HL-60/S4 treated with phorbol 12-myristate 13-acetate at 8.2 ng/mL for 4 days and 3 days (cell line): Measurements from ENCODE around the gene MACO1.
"Not testable (repeated sequence)": the region's sequence is repeated elsewhere in the genome, so short reads cannot be mapped to it uniquely, and the experiment has no call there.

Source experiments
- in situ Hi-C: fragments of 300-500 bp; cut with MboI; formaldehyde crosslinking; loops from 2 replicates; pipeline ENCODE4 v1.15.0; 2022; ENCODE audit warnings: low sequenced_read_pairs

Gene MACO1, protein sequence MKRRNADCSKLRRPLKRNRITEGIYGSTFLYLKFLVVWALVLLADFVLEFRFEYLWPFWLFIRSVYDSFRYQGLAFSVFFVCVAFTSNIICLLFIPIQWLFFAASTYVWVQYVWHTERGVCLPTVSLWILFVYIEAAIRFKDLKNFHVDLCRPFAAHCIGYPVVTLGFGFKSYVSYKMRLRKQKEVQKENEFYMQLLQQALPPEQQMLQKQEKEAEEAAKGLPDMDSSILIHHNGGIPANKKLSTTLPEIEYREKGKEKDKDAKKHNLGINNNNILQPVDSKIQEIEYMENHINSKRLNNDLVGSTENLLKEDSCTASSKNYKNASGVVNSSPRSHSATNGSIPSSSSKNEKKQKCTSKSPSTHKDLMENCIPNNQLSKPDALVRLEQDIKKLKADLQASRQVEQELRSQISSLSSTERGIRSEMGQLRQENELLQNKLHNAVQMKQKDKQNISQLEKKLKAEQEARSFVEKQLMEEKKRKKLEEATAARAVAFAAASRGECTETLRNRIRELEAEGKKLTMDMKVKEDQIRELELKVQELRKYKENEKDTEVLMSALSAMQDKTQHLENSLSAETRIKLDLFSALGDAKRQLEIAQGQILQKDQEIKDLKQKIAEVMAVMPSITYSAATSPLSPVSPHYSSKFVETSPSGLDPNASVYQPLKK

GRCh38 chr1:25430073-25430966, at the start of gene MACO1:
Gene MACO1 (plus strand): TSS chr1:25430897. CDS start chr1:25431099, 202 bp downstream.
- in situ Hi-C loops: no loop called here

DNA sequence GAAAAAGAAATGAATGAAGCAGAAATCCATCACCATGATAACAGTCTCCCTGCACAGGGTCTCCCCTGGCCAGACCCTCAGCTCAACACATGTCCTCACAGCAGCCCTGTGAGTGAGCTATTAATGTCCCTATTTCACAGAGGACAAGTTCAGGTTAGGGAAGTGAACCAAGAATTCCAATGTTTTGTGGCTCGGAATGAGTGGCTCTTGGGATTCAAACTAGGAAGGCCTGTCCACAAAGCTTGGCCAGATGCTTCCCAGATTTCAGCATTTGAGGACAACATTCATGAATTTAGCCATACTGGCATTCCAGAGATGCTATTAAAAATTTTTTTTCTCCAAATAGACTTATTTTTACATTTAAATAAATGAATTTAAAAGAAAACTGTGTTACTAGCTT, 48.2 kb upstream of the MACO1 start:
- in situ Hi-C loops: not testable (repeated sequence)

GRCh38 chr1:25383090-25383489, 47.6 kb upstream of the MACO1 start:
- in situ Hi-C loops: not testable (repeated sequence)

- in situ Hi-C loops: not testable (repeated sequence)
These were observed 46.8 kb upstream of the MACO1 start for GRCh38 chr1:25383875-25384274.

GRCh38 chr1:25387096-25387495, 43.6 kb upstream of the MACO1 start:
- in situ Hi-C loops: not testable (repeated sequence)

GRCh38 chr1:25388691-25389090, 42.0 kb upstream of the MACO1 start:
- in situ Hi-C loops: not testable (repeated sequence)

DNA sequence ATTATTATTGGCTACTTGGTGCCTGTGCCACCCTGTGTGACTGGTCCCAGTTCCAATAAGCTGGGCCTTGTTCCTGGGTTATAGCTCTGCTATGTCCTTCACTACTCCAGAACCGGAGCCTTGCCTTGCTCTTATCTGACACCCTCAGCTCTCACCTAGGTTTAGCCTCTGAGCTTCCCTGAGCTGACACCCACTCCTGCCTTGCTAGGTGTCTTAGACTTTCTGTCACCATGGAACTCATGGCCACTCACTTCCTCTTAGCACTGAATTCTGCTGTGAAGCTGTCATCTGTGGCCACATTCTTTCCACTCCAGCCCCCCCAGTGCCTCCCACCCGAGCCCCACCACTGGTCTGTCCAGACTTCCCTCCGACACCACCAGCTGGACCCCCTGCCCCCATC, 41.0 kb upstream of the MACO1 start:
- in situ Hi-C loops: not testable (repeated sequence)

DNA sequence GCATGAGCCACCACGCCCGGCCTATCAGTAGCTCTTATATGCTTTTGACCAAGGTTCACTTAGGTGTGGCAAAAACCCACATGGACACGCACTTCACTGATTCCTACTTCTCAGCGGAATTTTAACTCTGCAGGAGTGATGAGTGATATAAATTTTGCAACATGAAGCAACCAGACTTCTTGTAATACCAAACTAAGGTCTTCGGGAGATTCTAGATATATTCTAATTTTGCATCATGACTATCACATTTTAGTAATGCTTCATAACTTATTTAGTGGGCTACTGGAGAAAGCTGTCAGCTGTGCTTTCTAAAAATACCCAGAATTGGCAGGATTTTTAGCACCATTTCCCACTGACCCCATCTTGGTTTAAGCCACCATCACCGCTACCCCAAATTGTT, 37.9 kb upstream of the MACO1 start:
- in situ Hi-C loops: no loop called here

- in situ Hi-C loops: not testable (repeated sequence)
These were observed 33.1 kb upstream of the MACO1 start for GRCh38 chr1:25397549-25397948.

DNA sequence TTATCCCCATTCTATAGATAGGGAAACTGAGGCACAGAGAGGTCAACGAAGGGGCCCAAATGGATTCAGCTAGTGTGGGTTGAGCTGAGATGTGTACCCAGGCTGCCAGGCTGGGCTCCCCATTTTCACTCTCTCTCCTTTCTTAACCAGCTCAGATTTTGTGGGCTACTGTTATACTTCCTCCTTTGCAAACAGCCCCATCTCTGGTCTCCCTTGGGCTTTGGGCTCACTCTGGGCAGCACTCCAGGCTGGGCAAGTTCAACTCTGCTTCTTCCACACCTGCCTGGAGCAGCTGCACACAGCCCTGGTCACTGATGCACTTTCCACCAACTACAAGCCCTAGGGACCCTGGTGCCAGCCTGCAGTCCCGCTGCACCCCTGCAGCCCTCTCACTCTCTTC, 32.6 kb upstream of the MACO1 start:
- in situ Hi-C loops: not testable (repeated sequence)

- in situ Hi-C loops: not testable (repeated sequence)
These were observed 27.5 kb upstream of the MACO1 start for GRCh38 chr1:25402947-25403803.

- in situ Hi-C loops: not testable (repeated sequence)
These were observed 24.9 kb upstream of the MACO1 start for GRCh38 chr1:25405731-25406305.

GRCh38 chr1:25409641-25410427, 20.9 kb upstream of the MACO1 start:
- in situ Hi-C loops: not testable (repeated sequence)

DNA sequence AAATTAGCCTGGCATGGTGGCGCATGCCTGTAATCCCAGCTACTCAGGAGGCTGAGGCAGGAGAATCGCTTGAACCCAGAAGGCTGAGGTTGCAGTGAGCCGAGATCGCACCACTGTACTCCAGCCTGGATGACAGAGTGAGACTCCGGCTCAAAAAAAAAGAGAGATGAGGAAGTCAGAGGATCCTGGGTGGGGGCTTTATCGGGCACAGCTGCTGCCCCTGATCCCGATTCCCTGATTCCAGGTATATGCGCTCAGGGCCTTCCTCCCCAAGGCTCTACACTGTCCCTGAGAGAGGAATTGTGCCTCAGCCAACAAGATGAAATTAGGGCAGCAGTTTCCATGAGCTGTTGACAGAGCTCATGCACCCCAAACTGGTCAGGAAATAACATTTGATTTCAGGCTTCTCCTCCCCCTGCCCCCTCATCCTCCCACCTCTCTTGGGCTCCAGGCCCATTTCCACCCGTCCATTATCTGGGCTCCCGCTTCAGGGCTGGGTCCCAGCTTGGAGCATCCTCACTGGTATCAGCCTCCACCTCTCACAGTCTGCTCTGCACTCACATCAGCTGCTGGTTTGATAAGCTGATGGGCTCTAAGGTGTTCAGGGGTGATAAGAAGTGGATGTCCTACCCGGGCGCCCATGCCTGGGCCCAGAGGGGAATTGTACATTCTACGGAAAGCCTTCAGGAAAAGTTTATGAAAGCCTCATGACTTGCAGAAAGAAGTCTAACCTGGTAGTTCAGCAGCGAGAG, 17.6 kb upstream of the MACO1 start:
- in situ Hi-C loops: not testable (repeated sequence)

DNA sequence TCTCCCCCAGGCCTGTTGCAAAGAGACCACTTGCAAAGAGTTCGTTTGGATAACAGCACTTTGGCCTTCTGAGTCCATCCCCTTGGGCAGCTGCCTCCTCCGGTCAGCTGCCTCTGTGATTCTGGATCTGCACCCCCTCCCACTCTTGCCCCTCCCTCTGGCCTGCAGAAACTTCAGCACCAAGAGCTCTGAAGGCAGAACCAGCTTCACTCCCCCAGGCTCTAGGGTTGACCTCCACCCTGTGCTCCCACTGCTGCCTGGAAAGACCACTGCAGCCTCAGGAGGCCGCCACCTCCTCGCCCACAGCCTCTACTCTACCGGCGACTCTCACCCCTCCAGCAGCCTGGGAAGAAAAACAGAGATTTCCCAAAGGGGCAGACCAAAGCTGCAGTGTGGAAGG, 16.5 kb upstream of the MACO1 start:
- in situ Hi-C loops: not testable (repeated sequence)

- in situ Hi-C loops: not testable (repeated sequence)
These were observed 16.1 kb upstream of the MACO1 start for GRCh38 chr1:25414578-25414977.

GRCh38 chr1:25417280-25417679, 13.4 kb upstream of the MACO1 start:
- in situ Hi-C loops: not testable (repeated sequence)

- in situ Hi-C loops: not testable (repeated sequence)
These were observed 11.4 kb upstream of the MACO1 start for GRCh38 chr1:25419339-25419738.
